ENCODE data around the gene IFT122.

IFT122 gene

GRCh38 chr3:129553171-129553570 lies 113.1 kb downstream of the IFT122 start:
- H2AFZ ChIP-seq (ENCODE audit: low read length): no peak overlapping the region

GRCh38 chr3:129553719-129554118 lies 113.7 kb downstream of the IFT122 start:
- Histone ChIP-seq H3K4me3 (ENCODE audit: low read depth, low read length, poor library complexity, severe bottlenecking) (no peak overlapping the region), H3K4me2 (ENCODE audit: low read length) (no peak overlapping the region), H3K36me3 (ENCODE audit: insufficient read depth, low read length) (no peaks in the 10 kb centered on the region), H2AFZ (ENCODE audit: low read length) (no peak overlapping the region), H3K9ac (ENCODE audit: low read length) (no peak overlapping the region), H3K4me1 (ENCODE audit: insufficient read depth, low read length, severe bottlenecking) (peaks cover 4% of the 10 kb centered on the region), H3K9me2 (ENCODE audit: low read depth, low read length) (no peaks in the 10 kb centered on the region), H3K27me3 (ENCODE audit: insufficient read depth, low read length) (peaks cover 28% of the 10 kb centered on the region), H3K9me3 (ENCODE audit: low read length) (no peaks in the 10 kb centered on the region), H3K79me2 (ENCODE audit: insufficient read depth, low read length) (no peaks in the 10 kb centered on the region), H3K27ac (ENCODE audit: low read depth, low read length, poor library complexity, severe bottlenecking) (no peak overlapping the region), H3F3A (ENCODE audit: insufficient read depth, low read length) (no peaks in the 10 kb centered on the region), H4K20me1 (ENCODE audit: insufficient read depth, low read length) (no peaks in the 10 kb centered on the region)
- TF ChIP-seq EZH2 (IDR thresholded peaks at IDR 0.05; ENCODE audit: borderline replicate concordance, low read length) (no peak), CTCF (IDR thresholded peaks at IDR 0.05; ENCODE audit: low read length) (no peak)

More at GRCh38 chr3:129553171-129553570, 113.1 kb downstream of the IFT122 start:
- H4K20me1 ChIP-seq (ENCODE audit: insufficient read depth, low read length): no peaks in the 10 kb centered on the region
- H3K4me1 ChIP-seq (ENCODE audit: insufficient read depth, low read length, severe bottlenecking): no peaks in the 10 kb centered on the region
- TF ChIP-seq EZH2 (IDR thresholded peaks at IDR 0.05; ENCODE audit: borderline replicate concordance, low read length) (no peak), CTCF (IDR thresholded peaks at IDR 0.05; ENCODE audit: low read length) (no peak)
- H3K9me3 ChIP-seq (ENCODE audit: low read length): no peaks in the 10 kb centered on the region
- H3K9ac ChIP-seq (ENCODE audit: low read length): no peak overlapping the region
- no peak overlapping the region for H3K27ac ChIP-seq (ENCODE audit: low read depth, low read length, poor library complexity, severe bottlenecking)
- H3K9me2 ChIP-seq (ENCODE audit: low read depth, low read length): no peaks in the 10 kb centered on the region
- H3K36me3 ChIP-seq (ENCODE audit: insufficient read depth, low read length): no peaks in the 10 kb centered on the region
- H3K4me3 ChIP-seq (ENCODE audit: low read depth, low read length, poor library complexity, severe bottlenecking): no peak overlapping the region
- no peak overlapping the region for H3K4me2 ChIP-seq (ENCODE audit: low read length)
- H3F3A ChIP-seq (ENCODE audit: insufficient read depth, low read length): no peaks in the 10 kb centered on the region
- no peaks in the 10 kb centered on the region for H3K79me2 ChIP-seq (ENCODE audit: insufficient read depth, low read length)
- H3K27me3 ChIP-seq (ENCODE audit: insufficient read depth, low read length): peaks cover 28% of the 10 kb centered on the region

- H3K27ac ChIP-seq (ENCODE audit: low read depth, low read length, poor library complexity, severe bottlenecking): no peak overlapping the region
- no peaks in the 10 kb centered on the region for H3K9me3 ChIP-seq (ENCODE audit: low read length)
- no peaks in the 10 kb centered on the region for H4K20me1 ChIP-seq (ENCODE audit: insufficient read depth, low read length)
- no peak overlapping the region for H3K4me3 ChIP-seq (ENCODE audit: low read depth, low read length, poor library complexity, severe bottlenecking)
- H3K27me3 ChIP-seq (ENCODE audit: insufficient read depth, low read length): peaks cover 28% of the 10 kb centered on the region
- TF ChIP-seq EZH2 (IDR thresholded peaks at IDR 0.05; ENCODE audit: borderline replicate concordance, low read length) (no peak), CTCF (IDR thresholded peaks at IDR 0.05; ENCODE audit: low read length) (no peak)
- H3K4me1 ChIP-seq (ENCODE audit: insufficient read depth, low read length, severe bottlenecking): peaks cover 13% of the 10 kb centered on the region
- no peaks in the 10 kb centered on the region for H3K9me2 ChIP-seq (ENCODE audit: low read depth, low read length)
- H3K4me2 ChIP-seq (ENCODE audit: low read length): no peak overlapping the region
- H3K79me2 ChIP-seq (ENCODE audit: insufficient read depth, low read length): no peaks in the 10 kb centered on the region
- no peak overlapping the region for H2AFZ ChIP-seq (ENCODE audit: low read length)
- H3K9ac ChIP-seq (ENCODE audit: low read length): no peak overlapping the region
- H3F3A ChIP-seq (ENCODE audit: insufficient read depth, low read length): no peaks in the 10 kb centered on the region
- H3K36me3 ChIP-seq (ENCODE audit: insufficient read depth, low read length): no peaks in the 10 kb centered on the region
These were observed 114.5 kb downstream of the IFT122 start for GRCh38 chr3:129554356-129555152.
